Loucy (cell line): ENCODE measurements around the gene PLEKHA7.

ENCODE experiments used
- EZH2phosphoT487 ChIP-seq: fragments of 200-600 bp; IDR thresholded peaks from 2 replicates; pipeline ENCODE4 v1.6.1; 2018; ENCODE audit warnings: antibody characterized with exemption, mild to moderate bottlenecking, moderate library complexity, borderline replicate concordance
- TF ChIP-seq, protein P1 (sequence below): fragments of 200-600 bp; sonication (generic); conservative IDR thresholded peaks from 2 replicates; pipeline ENCODE4 v1.5.1; 2014; ENCODE audit warnings: mild to moderate bottlenecking, antibody characterized with exemption, low read length

DNA sequence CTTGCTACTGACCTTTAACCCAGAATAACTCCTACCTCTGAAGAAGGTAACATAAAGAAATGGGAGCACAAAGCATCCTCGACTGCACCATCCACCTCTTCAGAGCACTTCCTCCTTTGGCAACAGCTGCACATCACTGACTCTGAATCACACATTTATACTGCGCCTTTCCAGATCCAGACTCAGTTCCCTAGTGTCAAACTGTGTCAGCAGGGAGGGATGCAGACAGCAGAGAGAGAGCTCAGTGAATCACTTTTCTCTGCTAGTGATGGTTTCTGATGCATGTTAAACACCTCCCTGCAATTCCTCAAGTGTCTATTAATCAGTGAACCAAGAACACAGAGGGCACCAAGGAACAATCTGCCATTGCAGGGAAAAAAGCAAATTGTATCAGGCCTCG, 118.9 kb downstream of the PLEKHA7 start:
- TF ChIP-seq, protein P1, sequence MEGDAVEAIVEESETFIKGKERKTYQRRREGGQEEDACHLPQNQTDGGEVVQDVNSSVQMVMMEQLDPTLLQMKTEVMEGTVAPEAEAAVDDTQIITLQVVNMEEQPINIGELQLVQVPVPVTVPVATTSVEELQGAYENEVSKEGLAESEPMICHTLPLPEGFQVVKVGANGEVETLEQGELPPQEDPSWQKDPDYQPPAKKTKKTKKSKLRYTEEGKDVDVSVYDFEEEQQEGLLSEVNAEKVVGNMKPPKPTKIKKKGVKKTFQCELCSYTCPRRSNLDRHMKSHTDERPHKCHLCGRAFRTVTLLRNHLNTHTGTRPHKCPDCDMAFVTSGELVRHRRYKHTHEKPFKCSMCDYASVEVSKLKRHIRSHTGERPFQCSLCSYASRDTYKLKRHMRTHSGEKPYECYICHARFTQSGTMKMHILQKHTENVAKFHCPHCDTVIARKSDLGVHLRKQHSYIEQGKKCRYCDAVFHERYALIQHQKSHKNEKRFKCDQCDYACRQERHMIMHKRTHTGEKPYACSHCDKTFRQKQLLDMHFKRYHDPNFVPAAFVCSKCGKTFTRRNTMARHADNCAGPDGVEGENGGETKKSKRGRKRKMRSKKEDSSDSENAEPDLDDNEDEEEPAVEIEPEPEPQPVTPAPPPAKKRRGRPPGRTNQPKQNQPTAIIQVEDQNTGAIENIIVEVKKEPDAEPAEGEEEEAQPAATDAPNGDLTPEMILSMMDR: no peak
- TF ChIP-seq EZH2phosphoT487: no peak
